ENCODE results near the gene EHMT1. TPM values are rescaled to one million over a fixed set of nuclear protein-coding genes. Genes with fewer than 3 reads are reported as not detected.
A peak's percentile ranks its signal among the peaks of the same experiment; 100 is the strongest.

The EHMT1 gene
- total RNA-seq, 1 experiment from 2014 or later, result 112 TPM

GRCh38 chr9:137739371-137740309 lies 120.8 kb downstream of the EHMT1 start:
- no peak for TF ChIP-seq CTCF (conservative IDR thresholded peaks at IDR 0.05)
- no peak overlapping the region for H3K4me3 Mint-ChIP-seq
- H2AFZ ChIP-seq (ENCODE audit: low read length), result no peak overlapping the region
- peaks cover 15 to 19% of the 10 kb centered on the region in 2 experiments for H3K4me1 Mint-ChIP-seq
- H4K8ac ChIP-seq (replicated peaks; ENCODE audit: insufficient read length, low read depth, low read length), result no peak overlapping the region
- peak overlapping the region; percentile 13 to 91 (median 82); a peak in 4 of 7 replicates for H3K27ac Mint-ChIP-seq
- H3K4me2 ChIP-seq (ENCODE audit: insufficient read depth, insufficient read length, low read length), result no peak overlapping the region
- no peak for DNase-seq
- no peak overlapping the region for H3K14ac ChIP-seq (ENCODE audit: insufficient read depth, low read length)
- no peaks in the 10 kb centered on the region for H3K4me1 ChIP-seq (ENCODE audit: insufficient read depth, low read length)
- no peak overlapping the region for H3K18ac ChIP-seq (ENCODE audit: insufficient read length, low read depth, low read length)
- H3K9me3 ChIP-seq (ENCODE audit: control insufficient read depth, low read depth, low read length), result no peaks in the 10 kb centered on the region
- no peak overlapping the region for H3T11ph ChIP-seq (ENCODE audit: low read length)
- no peak overlapping the region for H4K91ac ChIP-seq (ENCODE audit: insufficient read length, low read depth, low read length)
- no peaks in the 10 kb centered on the region; the same call in 1 of the 2 replicates for H3K27me3 ChIP-seq (ENCODE audit: insufficient read depth, low read length)
- H2AK5ac ChIP-seq (ENCODE audit: insufficient read length, low read length), result no peak overlapping the region
- H3K36me3 Mint-ChIP-seq (ENCODE audit: insufficient read depth in 1 of 3, low read depth in 3 of 3), result peaks cover 31 to 61% (median 50%) of the 10 kb centered on the region in 3 experiments
- WGBS (ENCODE audit: extremely low coverage, insufficient read length, low lambda C conversion rate), result no CpG with 5 or more reads among the region's 12 CpGs
- no peak overlapping the region for H3K23ac ChIP-seq (ENCODE audit: insufficient read length, low read depth, low read length)
- no peak overlapping the region for H3K4ac ChIP-seq (ENCODE audit: low read depth, low read length)
- no peaks in the 10 kb centered on the region for H3K79me1 ChIP-seq (ENCODE audit: insufficient read depth, low read depth, low read length, poor library complexity, severe bottlenecking)
- H2BK120ac ChIP-seq (ENCODE audit: low read depth, low read length, poor library complexity, severe bottlenecking), result no peak overlapping the region
- H4K20me1 ChIP-seq (ENCODE audit: control insufficient read depth, insufficient read depth, insufficient read length), result no peaks in the 10 kb centered on the region
- no peak overlapping the region for H3K9ac ChIP-seq (ENCODE audit: extremely low read depth, insufficient read length, low read length)
- H2BK5ac ChIP-seq (ENCODE audit: insufficient read length, low read length), result no peak overlapping the region
- no peaks in the 10 kb centered on the region for H3K9me3 Mint-ChIP-seq
- H3K23me2 ChIP-seq (ENCODE audit: insufficient read length, low read depth, low read length, poor library complexity, severe bottlenecking), result no peaks in the 10 kb centered on the region
- no peaks in the 10 kb centered on the region for H3K79me2 ChIP-seq (ENCODE audit: insufficient read depth, low read length)
- no peak overlapping the region for H3K56ac ChIP-seq (ENCODE audit: insufficient read length, low read depth, low read length)
- no peak overlapping the region for H4K5ac ChIP-seq (ENCODE audit: insufficient read length, low read depth, low read length)
- no peaks in the 10 kb centered on the region for H3K27me3 Mint-ChIP-seq (ENCODE audit: low read depth)
- no peak overlapping the region for H2BK15ac ChIP-seq (ENCODE audit: low read depth, low read length)
- H2BK20ac ChIP-seq (ENCODE audit: low read depth, low read length, poor library complexity, severe bottlenecking), result no peak overlapping the region
- H3K27ac ChIP-seq (ENCODE audit: insufficient read length, low read depth, low read length), result no peak overlapping the region
- H2BK12ac ChIP-seq (ENCODE audit: insufficient read length, low read depth, low read length), result no peak overlapping the region

Measured in H9 (cell line).